Liver (tissue), 9 donors: ENCODE results near the gene FOXI1. TPM values are rescaled to one million over a fixed set of nuclear protein-coding genes. Genes with fewer than 3 reads are reported as not detected.

Experiments
- DNase-seq: peaks from one replicate; pipeline ENCODE4 v3.0.0-alpha.2; 2017; ENCODE audit warnings: low spot score
- H3K27ac ChIP-seq, 2 donors: one replicate each; pipeline ENCODE4 v1.7.0; 2013; ENCODE audit warnings: inconsistent platforms in 2 of 2, low read length in 2 of 2, control low read depth in 1 of 2, low read depth in 1 of 2, mild to moderate bottlenecking in 1 of 2
- H3K27me3 ChIP-seq, 4 donors: one replicate each; pipeline versions ENCODE4 v1.6.1 to v1.7.0; 2013; ENCODE audit warnings: low read length in 3 of 4, inconsistent platforms in 1 of 4, mild to moderate bottlenecking in 1 of 4, moderate library complexity in 1 of 4; ENCODE audit not compliant: control insufficient read depth in 4 of 4, insufficient read depth in 4 of 4
- H3K36me3 ChIP-seq, 4 donors: one replicate each; pipeline versions ENCODE4 v1.6.1 to v1.7.0; 2013; ENCODE audit warnings: low read length in 3 of 4, mild to moderate bottlenecking in 3 of 4, low read depth in 1 of 4, moderate library complexity in 1 of 4; ENCODE audit not compliant: control insufficient read depth in 4 of 4, insufficient read depth in 3 of 4
- H3K4me1 ChIP-seq, 4 donors: one replicate each; pipeline versions ENCODE4 v1.6.1 to v1.7.0; 2013; ENCODE audit warnings: low read length in 3 of 4, mild to moderate bottlenecking in 3 of 4, moderate library complexity in 1 of 4; ENCODE audit not compliant: control insufficient read depth in 4 of 4, insufficient read depth in 4 of 4
- H3K4me3 ChIP-seq, 3 donors: one replicate each; pipeline versions ENCODE4 v1.6.1 to v1.7.0; 2013; ENCODE audit warnings: low read length in 3 of 3, control low read depth in 1 of 3, low read depth in 1 of 3, mild to moderate bottlenecking in 1 of 3
- H3K9ac ChIP-seq, 2 donors: one replicate each; pipeline ENCODE4 v1.7.0; 2013; ENCODE audit warnings: low read length in 2 of 2, mild to moderate bottlenecking in 2 of 2, moderate library complexity in 2 of 2, control low read depth in 1 of 2, low read depth in 1 of 2
- H3K9me3 ChIP-seq, 4 donors: one replicate each; pipeline versions ENCODE4 v1.6.1 to v1.7.0; 2013; ENCODE audit warnings: low read length in 3 of 4; ENCODE audit not compliant: control insufficient read depth in 4 of 4
- ATF3 ChIP-seq: IDR thresholded peaks from 2 replicates; pipeline ENCODE4 v1.6.1; 2016; ENCODE audit warnings: antibody characterized with exemption
- CTCF ChIP-seq: fragments of 150-350 bp; IDR thresholded peaks from 2 replicates; pipeline ENCODE4 v1.5.1; 2017; ENCODE audit warnings: improper control_type of control experiment, low read depth, low read length; ENCODE audit not compliant: missing input control
- EGR1 ChIP-seq, 2 donors: IDR thresholded peaks; 2 replicates each; pipeline ENCODE4 v1.6.1; 2016 to 2018; ENCODE audit warnings: antibody characterized with exemption in 2 of 2, low read depth in 2 of 2
- FOXA1 ChIP-seq: IDR thresholded peaks from 2 replicates; pipeline ENCODE4 v1.6.1; 2016; ENCODE audit warnings: antibody characterized with exemption
- FOXA2 ChIP-seq: IDR thresholded peaks from 2 replicates; pipeline ENCODE4 v1.6.1; 2016; ENCODE audit warnings: antibody characterized with exemption
- GABPA ChIP-seq, 2 donors: IDR thresholded peaks in 1 of 2; conservative IDR thresholded peaks in 1 of 2; 2 replicates each; pipeline ENCODE4 v1.6.1; 2016; ENCODE audit warnings: antibody characterized with exemption in 2 of 2, mild to moderate bottlenecking in 1 of 2, moderate library complexity in 1 of 2
- HNF4A ChIP-seq, 2 donors: conservative IDR thresholded peaks; 2 replicates each; pipeline ENCODE4 v1.6.1; 2016; ENCODE audit warnings: antibody characterized with exemption in 2 of 2, mild to moderate bottlenecking in 2 of 2
- HNF4G ChIP-seq: IDR thresholded peaks from 2 replicates; pipeline ENCODE4 v1.6.1; 2016; ENCODE audit warnings: antibody characterized with exemption
- JUND ChIP-seq, 2 donors: IDR thresholded peaks; 2 replicates each; pipeline ENCODE4 v1.6.1; 2016; ENCODE audit warnings: antibody characterized with exemption in 2 of 2
- MAX ChIP-seq: IDR thresholded peaks from 2 replicates; pipeline ENCODE4 v1.6.1; 2016; ENCODE audit warnings: antibody characterized with exemption
- NR2F2 ChIP-seq: IDR thresholded peaks from 2 replicates; pipeline ENCODE4 v1.6.1; 2016; ENCODE audit warnings: antibody characterized with exemption
- RAD21 ChIP-seq, 2 donors: IDR thresholded peaks; 2 replicates each; pipeline ENCODE4 v1.6.1; 2016; ENCODE audit warnings: antibody characterized with exemption in 2 of 2, mild to moderate bottlenecking in 2 of 2
- REST ChIP-seq: IDR thresholded peaks from 2 replicates; pipeline ENCODE4 v1.6.1; 2016; ENCODE audit warnings: antibody characterized with exemption, mild to moderate bottlenecking
- RXRA ChIP-seq, 2 donors: IDR thresholded peaks; 2 replicates each; pipeline ENCODE4 v1.6.1; 2017 to 2018; ENCODE audit warnings: antibody characterized with exemption in 2 of 2, mild to moderate bottlenecking in 1 of 2
- SP1 ChIP-seq: IDR thresholded peaks from 2 replicates; pipeline ENCODE4 v1.6.1; 2018; ENCODE audit warnings: antibody characterized with exemption, mild to moderate bottlenecking
- TAF1 ChIP-seq: conservative IDR thresholded peaks from 2 replicates; pipeline ENCODE4 v1.6.1; 2016; ENCODE audit warnings: antibody characterized with exemption, mild to moderate bottlenecking
- YY1 ChIP-seq: IDR thresholded peaks from 2 replicates; pipeline ENCODE4 v1.6.1; 2016; ENCODE audit warnings: antibody characterized with exemption, mild to moderate bottlenecking
- ZBTB33 ChIP-seq: IDR thresholded peaks from 2 replicates; pipeline ENCODE4 v1.6.1; 2016; ENCODE audit warnings: antibody characterized with exemption
- WGBS: extraction: QIAGEN DNeasy Blood & Tissue Kit; methylation state at CpG from one replicate; pipeline ENCODE4 v1.1.7; 2013; 5-methylcytosine and 5-hydroxymethylcytosine counted together
- polyA plus RNA-seq, 2 donors: library from polyadenylated mRNA; stranded (reverse) in 1 of 2; unstranded in 1 of 2; fragments of 200-250 nt in 1 of 2; fragments of >200 nt in 1 of 2; fragmentation: Nextera tagmentation in 1 of 2; extraction: Ambion mirVana in 1 of 2; gene quantifications; one replicate each; pipeline versions ENCODE4 v1.2.1 to v1.2.3, GENCODE V29; 2013 to 2015
- total RNA-seq, 2 donors: library from RNA; depleted of rRNA; stranded (reverse); fragments of >200 nt; gene quantifications; one replicate each; pipeline ENCODE4 v1.2.3, GENCODE V29; 2014
- donor health status: healthy.
- donor health status: healthy.
- donor health status: healthy.
- donor health status: healthy.
- donor health status: healthy.

The FOXI1 gene
- total and polyA plus RNA-seq, 4 donors: not detected

- no peaks in the 10 kb centered on the region for H3K36me3 ChIP-seq
- no peaks in the 10 kb centered on the region for H3K9me3 ChIP-seq
- no peak overlapping the region for H3K9ac ChIP-seq
- no peak overlapping the region for H3K27ac ChIP-seq
- WGBS: 67% methylated on average over 6 of the region's 6 CpGs
- TF ChIP-seq FOXA2 (no peak), SP1 (no peak), RXRA (IDR thresholded peaks at IDR 0.05) (no peak), NR2F2 (no peak), ZBTB33 (no peak), EGR1 (IDR thresholded peaks at IDR 0.05; ENCODE audit: low read depth in 2 of 2) (no peak), TAF1 (no peak), HNF4A (conservative IDR thresholded peaks at IDR 0.05) (no peak), REST (no peak)
- no peaks in the 10 kb centered on the region for H3K27me3 ChIP-seq
- no peaks in the 10 kb centered on the region for H3K4me1 ChIP-seq
- DNase-seq: peak; percentile 21
- H3K4me3 ChIP-seq: no peak overlapping the region
Measured at GRCh38 chr5:170112876-170113521, 7.3 kb downstream of the FOXI1 start.

- no peak for DNase-seq
- TF ChIP-seq GABPA (IDR thresholded peaks at IDR 0.05 in 1 of 2, conservative IDR thresholded peaks at IDR 0.05 in 1 of 2): no peak
- no peak for TF ChIP-seq TAF1
- TF ChIP-seq CTCF: no peak
- no peak for TF ChIP-seq MAX
- TF ChIP-seq HNF4A (conservative IDR thresholded peaks at IDR 0.05): no peak
- TF ChIP-seq YY1: no peak
- no peak for TF ChIP-seq ATF3
- no peak for TF ChIP-seq NR2F2
- no peak for TF ChIP-seq HNF4G
- no peak for TF ChIP-seq RAD21 (IDR thresholded peaks at IDR 0.05)
- no peak for TF ChIP-seq ZBTB33
- no peak for TF ChIP-seq JUND (IDR thresholded peaks at IDR 0.05)
- no peak for TF ChIP-seq FOXA2
- TF ChIP-seq FOXA1: no peak
- no peak for TF ChIP-seq REST
- TF ChIP-seq RXRA (IDR thresholded peaks at IDR 0.05): no peak
- no peak overlapping the region for H3K27ac ChIP-seq
- no peaks in the 10 kb centered on the region for H3K36me3 ChIP-seq
- WGBS: 69% methylated on average over 3 of the region's 3 CpGs
- no peaks in the 10 kb centered on the region for H3K27me3 ChIP-seq
- no peaks in the 10 kb centered on the region for H3K9me3 ChIP-seq
- H3K9ac ChIP-seq: no peak overlapping the region
- H3K4me3 ChIP-seq: no peak overlapping the region
- no peaks in the 10 kb centered on the region for H3K4me1 ChIP-seq
Measured at GRCh38 chr5:170113522-170113900, 7.8 kb downstream of the FOXI1 start.
